BLaER1 (cell line): Measurements from ENCODE around the gene ETDC.
"Not testable (repeated sequence)": the region's sequence is repeated elsewhere in the genome, so short reads cannot be mapped to it uniquely, and the experiment has no call there.

Experiments used
- H3K27ac ChIP-seq: shearing (Covaris generic); formaldehyde crosslinking; 2 replicates; pipeline ENCODE4 v1.8.1; 2022
- H3K27me3 ChIP-seq: shearing (Covaris generic); formaldehyde crosslinking; 2 replicates; pipeline ENCODE4 v1.8.1; 2022
- H3K36me3 ChIP-seq: shearing (Covaris generic); formaldehyde crosslinking; 2 replicates; pipeline ENCODE4 v1.8.1; 2022
- H3K4me1 ChIP-seq: shearing (Covaris generic); formaldehyde crosslinking; 2 replicates; pipeline ENCODE4 v1.8.1; 2022
- H3K4me2 ChIP-seq: shearing (Covaris generic); formaldehyde crosslinking; 2 replicates; pipeline ENCODE4 v1.8.1; 2022
- H3K4me3 ChIP-seq: shearing (Covaris generic); formaldehyde crosslinking; 2 replicates; pipeline ENCODE4 v1.8.1; 2022
- H3K9ac ChIP-seq: shearing (Covaris generic); formaldehyde crosslinking; 2 replicates; pipeline ENCODE4 v1.8.1; 2022
- H3K9me3 ChIP-seq: shearing (Covaris generic); formaldehyde crosslinking; 2 replicates; pipeline ENCODE4 v1.8.1; 2022
- H4K20me1 ChIP-seq: shearing (Covaris generic); formaldehyde crosslinking; 2 replicates; pipeline ENCODE4 v1.8.1; 2022
- Cebpa-rat ChIP-seq: shearing (Covaris generic); IDR thresholded peaks from 2 replicates; pipeline ENCODE4 v1.8.1; 2022

Gene ETDC

GRCh38 chrX:135304741-135305140 is 4.5 kb upstream of the ETDC start:
- H3K9ac ChIP-seq, result no peak overlapping the region
- no peak overlapping the region for H3K4me2 ChIP-seq
- peaks cover 95% of the 10 kb centered on the region for H3K27me3 ChIP-seq
- no peak for TF ChIP-seq Cebpa-rat
- no peak overlapping the region for H3K27ac ChIP-seq
- no peak overlapping the region for H3K4me3 ChIP-seq
- no peaks in the 10 kb centered on the region for H3K36me3 ChIP-seq
- no peaks in the 10 kb centered on the region for H3K9me3 ChIP-seq
- H4K20me1 ChIP-seq, result peaks cover 32% of the 10 kb centered on the region; the same call in 1 of the 2 replicates
- H3K4me1 ChIP-seq, result no peaks in the 10 kb centered on the region

- H4K20me1 ChIP-seq, result peaks cover 33% of the 10 kb centered on the region; the same call in 1 of the 2 replicates
- TF ChIP-seq Cebpa-rat, result no peak
- no peaks in the 10 kb centered on the region for H3K9me3 ChIP-seq
- peaks cover 92% of the 10 kb centered on the region for H3K27me3 ChIP-seq
- H3K27ac ChIP-seq, result no peak overlapping the region
- H3K4me3 ChIP-seq, result no peak overlapping the region
- H3K4me1 ChIP-seq, result no peaks in the 10 kb centered on the region
- H3K9ac ChIP-seq, result no peak overlapping the region
- H3K36me3 ChIP-seq, result no peaks in the 10 kb centered on the region
- no peak overlapping the region for H3K4me2 ChIP-seq
Measured at GRCh38 chrX:135307171-135307570, 2.1 kb upstream of the ETDC start.

GRCh38 chrX:135308345-135308855 is 880 bp upstream of the ETDC start:
- peaks cover 80% of the 10 kb centered on the region for H3K27me3 ChIP-seq

GRCh38 chrX:135315864-135316263 is 6.6 kb downstream of the ETDC start:
- H3K9ac ChIP-seq, result no peak overlapping the region
- H3K4me1 ChIP-seq, result no peaks in the 10 kb centered on the region
- no peak overlapping the region for H3K4me3 ChIP-seq
- TF ChIP-seq Cebpa-rat, result no peak
- no peak overlapping the region for H3K4me2 ChIP-seq
- H3K27ac ChIP-seq, result no peak overlapping the region
- H3K27me3 ChIP-seq, result peaks cover 22% of the 10 kb centered on the region
- H4K20me1 ChIP-seq, result peaks cover 4% of the 10 kb centered on the region; the same call in 1 of the 2 replicates
- peaks cover 11% of the 10 kb centered on the region for H3K36me3 ChIP-seq
- H3K9me3 ChIP-seq, result peaks cover 25% of the 10 kb centered on the region

More at GRCh38 chrX:135308345-135308855, 880 bp upstream of the ETDC start:
- Histone ChIP-seq H3K36me3 (no peaks in the 10 kb centered on the region), H3K9me3 (no peaks in the 10 kb centered on the region), H3K27ac (no peak overlapping the region), H3K4me3 (no peak overlapping the region), H3K4me1 (no peaks in the 10 kb centered on the region), H4K20me1 (peaks cover 33% of the 10 kb centered on the region; the same call in 1 of the 2 replicates), H3K4me2 (no peak overlapping the region), H3K9ac (no peak overlapping the region)
- no peak for TF ChIP-seq Cebpa-rat

- no peak overlapping the region for H3K9ac ChIP-seq
- no peak overlapping the region for H3K27ac ChIP-seq
- H3K27me3 ChIP-seq, result peaks cover 45% of the 10 kb centered on the region
- no peak overlapping the region for H3K4me3 ChIP-seq
- H3K4me1 ChIP-seq, result no peaks in the 10 kb centered on the region
- TF ChIP-seq Cebpa-rat, result no peak
- H3K36me3 ChIP-seq, result peaks cover 37% of the 10 kb centered on the region
- no peak overlapping the region for H3K4me2 ChIP-seq
- H4K20me1 ChIP-seq, result 0 out of 2 replicates have a peak, but pooled peaks cover 8% of the 10 kb centered on the region
- peaks cover 68% of the 10 kb centered on the region for H3K9me3 ChIP-seq
Measured at GRCh38 chrX:135324463-135324862, 15.2 kb downstream of the ETDC start.

- H3K36me3 ChIP-seq, result peaks cover 37% of the 10 kb centered on the region
- H3K4me1 ChIP-seq, H3K9ac ChIP-seq, H3K4me2 ChIP-seq, H3K4me3 ChIP-seq, H3K27ac ChIP-seq, H4K20me1 ChIP-seq: not testable (repeated sequence)
- peaks cover 51% of the 10 kb centered on the region for H3K27me3 ChIP-seq
- H3K9me3 ChIP-seq, result peaks cover 68% of the 10 kb centered on the region
Measured at GRCh38 chrX:135325036-135325818, 15.9 kb downstream of the ETDC start.

- Histone ChIP-seq H4K20me1 (peaks cover 25% of the 10 kb centered on the region; the same call in 1 of the 2 replicates), H3K36me3 (peaks cover 22% of the 10 kb centered on the region), H3K4me2 (no peak overlapping the region), H3K9ac (no peak overlapping the region), H3K4me3 (no peak overlapping the region), H3K27ac (no peak overlapping the region), H3K27me3 (peaks cover 68% of the 10 kb centered on the region), H3K9me3 (peaks cover 52% of the 10 kb centered on the region), H3K4me1 (no peaks in the 10 kb centered on the region)
- TF ChIP-seq Cebpa-rat, result no peak
Measured at GRCh38 chrX:135327299-135327698, 18.0 kb downstream of the ETDC start.

GRCh38 chrX:135328421-135329005 is 19.2 kb downstream of the ETDC start:
- H3K4me1 ChIP-seq, result no peaks in the 10 kb centered on the region
- no peak for TF ChIP-seq Cebpa-rat

GRCh38 chrX:135330706-135331105 is 21.4 kb downstream of the ETDC start:
- no peak for TF ChIP-seq Cebpa-rat
- H3K4me3 ChIP-seq, result no peak overlapping the region
- H3K9ac ChIP-seq, result no peak overlapping the region
- peaks cover 20% of the 10 kb centered on the region for H3K9me3 ChIP-seq
- H3K4me2 ChIP-seq, result no peak overlapping the region
- no peak overlapping the region for H3K27ac ChIP-seq
- H3K27me3 ChIP-seq, result peaks cover 89% of the 10 kb centered on the region
- H3K4me1 ChIP-seq, result no peaks in the 10 kb centered on the region
- H4K20me1 ChIP-seq, result peaks cover 49% of the 10 kb centered on the region
- peaks cover 17% of the 10 kb centered on the region for H3K36me3 ChIP-seq

More at GRCh38 chrX:135328421-135329005, 19.2 kb downstream of the ETDC start:
- H3K27ac ChIP-seq, result no peak overlapping the region
- no peak overlapping the region for H3K4me2 ChIP-seq
- H3K27me3 ChIP-seq, result peaks cover 75% of the 10 kb centered on the region
- H4K20me1 ChIP-seq, result peaks cover 28% of the 10 kb centered on the region; the same call in 1 of the 2 replicates
- no peak overlapping the region for H3K9ac ChIP-seq
- peaks cover 12% of the 10 kb centered on the region for H3K36me3 ChIP-seq
- H3K4me3 ChIP-seq, result no peak overlapping the region
- H3K9me3 ChIP-seq, result peaks cover 40% of the 10 kb centered on the region

GRCh38 chrX:135331525-135331924 is 22.2 kb downstream of the ETDC start:
- H3K9me3 ChIP-seq, result peaks cover 15% of the 10 kb centered on the region; the same call in 1 of the 2 replicates
- H3K27ac ChIP-seq, result no peak overlapping the region
- no peak for TF ChIP-seq Cebpa-rat
- no peak overlapping the region for H3K4me3 ChIP-seq
- H3K4me2 ChIP-seq, result no peak overlapping the region
- peaks cover 97% of the 10 kb centered on the region for H3K27me3 ChIP-seq
- no peaks in the 10 kb centered on the region for H3K4me1 ChIP-seq
- H4K20me1 ChIP-seq, result peaks cover 57% of the 10 kb centered on the region
- no peak overlapping the region for H3K9ac ChIP-seq
- peaks cover 22% of the 10 kb centered on the region for H3K36me3 ChIP-seq
